ENCODE measurements around the gene ITGB1BP1.

ITGB1BP1 gene

DNA sequence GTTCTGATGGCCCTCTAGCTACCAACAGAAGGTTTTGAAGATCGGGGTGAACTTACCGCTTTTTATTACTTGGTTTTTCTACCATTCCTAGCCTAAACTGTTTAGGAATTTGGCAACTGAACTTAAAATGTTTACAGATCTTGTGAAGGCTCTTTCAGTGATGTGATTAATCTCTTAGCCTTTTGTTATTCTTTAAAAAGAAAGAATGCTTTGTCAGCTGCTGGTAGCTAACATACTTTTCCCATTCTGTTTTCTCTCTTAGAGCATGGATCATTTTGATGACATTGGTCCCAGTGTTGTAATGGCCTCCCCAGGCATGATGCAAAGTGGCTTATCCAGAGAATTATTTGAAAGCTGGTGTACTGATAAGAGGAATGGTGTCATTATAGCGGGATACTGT is 18.2 kb upstream of the ITGB1BP1 start:
- TF ChIP-seq, protein P1, sequence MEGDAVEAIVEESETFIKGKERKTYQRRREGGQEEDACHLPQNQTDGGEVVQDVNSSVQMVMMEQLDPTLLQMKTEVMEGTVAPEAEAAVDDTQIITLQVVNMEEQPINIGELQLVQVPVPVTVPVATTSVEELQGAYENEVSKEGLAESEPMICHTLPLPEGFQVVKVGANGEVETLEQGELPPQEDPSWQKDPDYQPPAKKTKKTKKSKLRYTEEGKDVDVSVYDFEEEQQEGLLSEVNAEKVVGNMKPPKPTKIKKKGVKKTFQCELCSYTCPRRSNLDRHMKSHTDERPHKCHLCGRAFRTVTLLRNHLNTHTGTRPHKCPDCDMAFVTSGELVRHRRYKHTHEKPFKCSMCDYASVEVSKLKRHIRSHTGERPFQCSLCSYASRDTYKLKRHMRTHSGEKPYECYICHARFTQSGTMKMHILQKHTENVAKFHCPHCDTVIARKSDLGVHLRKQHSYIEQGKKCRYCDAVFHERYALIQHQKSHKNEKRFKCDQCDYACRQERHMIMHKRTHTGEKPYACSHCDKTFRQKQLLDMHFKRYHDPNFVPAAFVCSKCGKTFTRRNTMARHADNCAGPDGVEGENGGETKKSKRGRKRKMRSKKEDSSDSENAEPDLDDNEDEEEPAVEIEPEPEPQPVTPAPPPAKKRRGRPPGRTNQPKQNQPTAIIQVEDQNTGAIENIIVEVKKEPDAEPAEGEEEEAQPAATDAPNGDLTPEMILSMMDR (IDR thresholded peaks at IDR 0.05; ENCODE audit: low read depth, low read length): no peak
- no peak for DNase-seq (ENCODE audit: extremely low read depth, low read depth)

DNA sequence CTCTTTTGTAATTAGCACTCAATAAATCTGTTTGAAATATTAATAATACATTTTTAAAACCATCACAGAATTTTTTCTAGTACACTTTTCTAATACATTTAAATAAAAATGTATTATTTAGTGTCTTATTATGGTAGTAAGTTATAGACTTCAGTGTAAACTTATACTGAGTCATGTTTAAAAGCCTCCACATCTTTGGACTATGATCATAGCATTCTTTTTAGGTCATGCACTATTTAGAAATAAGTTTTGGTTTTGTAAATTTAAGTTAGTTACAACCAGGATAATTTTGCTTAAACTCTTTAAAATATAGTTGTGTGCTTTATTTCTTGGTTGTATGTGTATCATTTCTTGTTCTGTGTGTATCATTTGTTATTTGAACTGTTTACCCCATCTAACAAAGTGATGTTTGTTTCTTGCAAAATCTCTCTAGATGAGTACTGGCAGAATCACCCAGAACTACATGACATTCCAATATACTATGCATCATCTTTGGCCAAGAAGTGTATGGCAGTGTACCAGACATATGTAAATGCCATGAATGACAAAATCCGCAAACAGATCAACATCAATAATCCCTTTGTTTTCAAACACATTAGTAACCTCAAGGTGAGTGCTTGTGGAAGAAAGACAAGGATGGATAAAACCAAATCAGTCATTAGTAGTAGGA is 16.9 kb upstream of the ITGB1BP1 start:
- TF ChIP-seq, protein P1 (IDR thresholded peaks at IDR 0.05; ENCODE audit: low read depth, low read length): no peak
- peak; percentile 14 for DNase-seq (ENCODE audit: extremely low read depth, low read depth)

DNA sequence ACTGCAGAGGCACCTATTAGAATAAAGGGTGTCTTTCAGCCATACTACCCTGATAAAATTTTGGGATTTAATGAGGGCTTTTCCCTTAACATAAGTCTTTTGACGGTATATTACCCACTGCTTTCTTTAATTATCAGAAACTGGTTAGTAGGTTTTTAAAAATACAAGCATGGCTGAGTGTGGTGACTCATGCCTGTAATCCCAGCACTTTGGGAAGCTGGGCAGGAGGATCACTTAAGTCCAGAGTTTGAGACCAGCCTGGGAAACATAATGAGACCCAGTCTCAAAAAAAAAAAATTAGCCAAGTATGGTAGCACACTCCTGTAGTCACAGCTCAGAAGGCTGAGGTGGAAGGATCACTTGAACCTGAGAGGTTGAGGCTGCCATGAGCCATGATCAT is 16.2 kb upstream of the ITGB1BP1 start:
- no peak for DNase-seq (ENCODE audit: extremely low read depth, low read depth)
- TF ChIP-seq, protein P1 (IDR thresholded peaks at IDR 0.05; ENCODE audit: low read depth, low read length): no peak

DNA sequence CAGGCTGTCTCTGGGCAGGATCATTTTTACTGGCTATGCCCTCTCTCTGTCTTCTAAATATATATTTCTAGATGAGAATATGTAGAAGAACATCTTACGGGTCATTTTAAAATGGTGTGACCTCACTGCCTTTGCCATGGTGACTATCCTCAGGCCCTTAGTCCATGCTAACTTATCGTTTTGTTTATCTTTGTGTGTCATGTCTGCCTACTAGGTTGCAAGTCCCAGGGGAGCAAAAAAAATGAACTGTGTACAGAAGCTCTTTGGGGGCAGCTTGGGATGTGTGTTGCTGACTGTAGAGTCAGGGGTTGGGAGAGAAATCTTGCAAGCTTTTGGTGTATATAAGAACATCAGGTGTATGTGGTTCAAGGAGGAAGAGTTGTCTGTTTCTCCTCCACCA is 11.2 kb upstream of the ITGB1BP1 start:
- DNase-seq (ENCODE audit: extremely low read depth, low read depth): no peak
- TF ChIP-seq, protein P1 (IDR thresholded peaks at IDR 0.05; ENCODE audit: low read depth, low read length): no peak

DNA sequence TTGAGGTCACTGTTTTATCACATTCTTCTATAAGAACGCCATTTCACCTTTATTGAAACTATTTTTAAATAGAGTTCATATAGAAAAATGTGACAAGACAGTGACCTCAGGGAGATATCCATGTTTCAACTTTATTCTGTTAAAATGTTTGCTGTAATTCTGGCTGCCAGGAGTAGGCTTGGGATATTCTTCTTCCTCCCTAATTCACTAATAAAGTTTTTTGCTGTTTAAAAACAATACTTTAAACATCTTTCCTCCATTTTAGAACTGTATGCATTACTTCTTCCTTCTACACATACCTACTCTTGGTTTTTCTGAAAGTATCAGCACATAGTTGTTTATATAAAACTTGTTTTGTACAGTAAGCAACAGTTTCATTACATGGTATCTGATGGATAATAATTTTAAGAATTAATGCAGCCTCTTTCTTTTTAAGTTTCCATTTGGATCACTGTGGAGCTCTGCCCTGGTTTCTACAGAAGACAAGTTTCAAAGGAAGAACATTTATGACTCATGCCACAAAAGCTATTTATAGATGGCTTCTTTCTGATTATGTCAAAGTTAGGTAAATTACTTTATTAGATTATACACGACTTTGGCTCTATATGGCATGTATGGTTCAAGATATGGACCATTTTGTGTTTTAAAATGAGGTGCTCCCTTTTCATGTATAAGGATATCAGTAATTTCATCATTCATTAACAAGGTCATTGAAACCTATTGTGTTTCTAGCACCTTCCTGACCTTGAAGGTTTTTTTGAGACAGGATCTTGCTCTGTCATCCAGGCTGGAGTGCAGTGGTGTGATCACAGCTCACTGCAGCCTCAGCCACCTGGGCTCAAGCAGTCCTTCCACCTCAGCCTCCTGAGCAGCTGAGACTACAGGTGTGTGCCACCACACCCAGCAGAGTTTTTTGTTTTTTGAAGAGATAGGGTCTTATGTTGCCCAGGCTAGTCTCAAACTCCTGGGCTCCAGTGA is 7.3 kb upstream of the ITGB1BP1 start:
- no peak for DNase-seq (ENCODE audit: extremely low read depth, low read depth)
- TF ChIP-seq, protein P1 (IDR thresholded peaks at IDR 0.05; ENCODE audit: low read depth, low read length): no peak

DNA sequence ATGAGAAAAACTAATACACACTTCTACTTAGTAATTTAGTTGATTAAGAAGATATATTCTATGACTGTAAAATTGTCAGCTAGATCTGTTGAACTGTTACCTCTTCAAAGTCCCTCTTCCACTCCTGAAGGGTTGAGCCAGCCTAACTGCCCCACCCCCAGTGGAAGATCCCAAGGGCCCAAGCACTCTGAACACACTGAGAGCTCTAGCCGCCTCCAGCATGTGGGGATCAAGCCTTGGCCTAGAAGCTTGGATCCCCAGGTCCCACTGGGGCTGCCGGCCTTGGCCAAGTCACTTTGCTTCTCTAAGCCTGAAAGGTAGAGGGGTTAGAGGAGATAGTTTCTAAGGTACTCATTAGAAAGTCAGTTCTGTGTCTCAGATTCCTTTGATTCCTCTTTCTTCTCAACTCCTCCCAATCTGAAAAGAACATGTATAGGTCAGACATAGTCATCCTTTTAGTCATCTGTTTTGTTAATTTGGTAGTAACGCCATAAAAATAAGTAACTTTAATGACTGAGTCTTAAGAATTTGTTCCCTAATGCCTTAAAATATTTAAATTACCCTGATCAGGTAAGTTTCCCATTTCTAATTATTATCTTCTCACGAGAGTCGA is 5.7 kb upstream of the ITGB1BP1 start:
- TF ChIP-seq, protein P1 (IDR thresholded peaks at IDR 0.05; ENCODE audit: low read depth, low read length): no peak
- DNase-seq (ENCODE audit: extremely low read depth, low read depth): no peak

Measured in AG09319 (cell line).